Measurements from ENCODE around the gene GLT6D1.

DNA sequence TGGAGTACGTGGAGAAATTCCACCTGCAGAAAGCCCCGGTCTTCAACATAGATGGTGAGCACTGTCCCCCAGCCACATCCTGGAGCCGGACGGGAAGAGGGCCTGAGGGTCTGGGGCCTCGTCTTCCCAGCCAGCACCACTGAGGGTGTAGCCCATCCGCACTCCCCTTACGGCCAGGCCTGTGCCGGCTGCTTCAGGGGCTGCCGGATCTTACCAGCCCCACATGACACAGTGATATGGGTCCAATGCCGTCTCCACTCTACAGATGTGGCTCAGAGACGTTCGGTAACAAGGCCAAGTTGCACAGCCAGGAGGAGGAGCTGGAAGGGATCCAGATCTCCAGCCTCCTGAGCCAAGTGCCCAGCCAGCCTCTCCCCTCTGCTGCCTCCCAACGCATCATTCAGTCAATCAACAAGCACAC is 21.3 kb downstream of the GLT6D1 start:
- TF ChIP-seq, protein P1, sequence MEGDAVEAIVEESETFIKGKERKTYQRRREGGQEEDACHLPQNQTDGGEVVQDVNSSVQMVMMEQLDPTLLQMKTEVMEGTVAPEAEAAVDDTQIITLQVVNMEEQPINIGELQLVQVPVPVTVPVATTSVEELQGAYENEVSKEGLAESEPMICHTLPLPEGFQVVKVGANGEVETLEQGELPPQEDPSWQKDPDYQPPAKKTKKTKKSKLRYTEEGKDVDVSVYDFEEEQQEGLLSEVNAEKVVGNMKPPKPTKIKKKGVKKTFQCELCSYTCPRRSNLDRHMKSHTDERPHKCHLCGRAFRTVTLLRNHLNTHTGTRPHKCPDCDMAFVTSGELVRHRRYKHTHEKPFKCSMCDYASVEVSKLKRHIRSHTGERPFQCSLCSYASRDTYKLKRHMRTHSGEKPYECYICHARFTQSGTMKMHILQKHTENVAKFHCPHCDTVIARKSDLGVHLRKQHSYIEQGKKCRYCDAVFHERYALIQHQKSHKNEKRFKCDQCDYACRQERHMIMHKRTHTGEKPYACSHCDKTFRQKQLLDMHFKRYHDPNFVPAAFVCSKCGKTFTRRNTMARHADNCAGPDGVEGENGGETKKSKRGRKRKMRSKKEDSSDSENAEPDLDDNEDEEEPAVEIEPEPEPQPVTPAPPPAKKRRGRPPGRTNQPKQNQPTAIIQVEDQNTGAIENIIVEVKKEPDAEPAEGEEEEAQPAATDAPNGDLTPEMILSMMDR (IDR thresholded peaks at IDR 0.05), result no peak
- no peak for TF ChIP-seq EZH2 (IDR thresholded peaks at IDR 0.05; ENCODE audit: borderline replicate concordance, insufficient read depth, low read depth, low read length, poor library complexity, severe bottlenecking)
